Adrenal gland (tissue), 12 donors: ENCODE results near the gene GNAT1. TPM values are rescaled to one million over a fixed set of nuclear protein-coding genes. Genes with fewer than 3 reads are reported as not detected.

ENCODE experiments used
- DNase-seq, 7 donors: peaks; one replicate each; pipeline ENCODE4 v3.0.0-alpha.2; 2019 to 2020
- H3K27ac ChIP-seq, 5 donors: fragments of 200-600 bp; sonication (generic) in 4 of 5; 1 replicate in 3 of 5; 2 replicates in 2 of 5; pipeline versions ENCODE4 v1.5.1 to v1.8.0; 2016 to 2020; ENCODE audit warnings: mild to moderate bottlenecking in 1 of 5
- H3K27me3 ChIP-seq: fragments of 200-600 bp; 2 replicates; pipeline ENCODE4 v1.8.0; 2021
- H3K36me3 ChIP-seq, 2 donors: fragments of 200-600 bp; replicated peaks in 1 of 2; 1 replicate in 1 of 2; 2 replicates in 1 of 2; pipeline versions ENCODE4 v1.5.1 to v1.8.0; 2018 to 2022
- H3K4me1 ChIP-seq, 2 donors: fragments of 200-600 bp; replicated peaks in 1 of 2; 1 replicate in 1 of 2; 2 replicates in 1 of 2; pipeline versions ENCODE4 v1.5.1 to v1.8.0; 2018 to 2021
- H3K4me3 ChIP-seq, 4 donors: fragments of 200-600 bp; sonication (generic) in 3 of 4; one replicate each; pipeline ENCODE4 v1.5.1; 2016 to 2018
- H3K9me3 ChIP-seq, 3 donors: fragments of 200-600 bp; sonication (generic) in 1 of 3; replicated peaks in 1 of 3; 1 replicate in 2 of 3; 2 replicates in 1 of 3; pipeline versions ENCODE4 v1.5.1 to v1.8.0; 2016 to 2021
- POLR2A ChIP-seq, 2 donors: fragments of 450-650 bp; IDR thresholded peaks; one replicate each; pipeline ENCODE4 v1.6.1; 2017; ENCODE audit warnings: antibody characterized with exemption in 2 of 2, mild to moderate bottlenecking in 2 of 2, moderate library complexity in 1 of 2
- WGBS, 4 donors: extraction: QIAGEN DNeasy Blood & Tissue Kit in 2 of 4; methylation state at CpG; one replicate each; pipeline versions ENCODE4 v1.1.5 to v1.1.7; 2013 to 2017; 5-methylcytosine and 5-hydroxymethylcytosine counted together
- intact Hi-C, 2 donors: fragments of 100-400 bp; cut with DNase I; formaldehyde crosslinking; loops; one replicate each; pipeline versions ENCODE4 v1.14.1 to v1.15.0; 2022 to 2023
- polyA plus RNA-seq, 3 donors: library from polyadenylated mRNA; stranded (reverse); fragments of 200-250 nt in 2 of 3; fragments of 350-450 nt in 1 of 3; fragmentation: Illumina TruSeq in 1 of 3; extraction: RNeasy Lipid Tissue Mini Kit (QIAGEN cat#74804) in 1 of 3; gene quantifications; one replicate each; pipeline ENCODE4 v1.2.3, GENCODE V29; 2013 to 2014
- total RNA-seq, 9 donors: library from RNA; depleted of rRNA in 4 of 9; stranded (reverse); fragments of >200 nt in 4 of 9; fragments of 120-200 nt in 1 of 9; fragmentation: NEBNext Ultra II Directional in 1 of 9; extraction: Animal tissue kit (Norgen Biotek cat#: 25700) in 1 of 9; gene quantifications; one replicate each; pipeline versions ENCODE4 v1.1.0 to v1.2.4, GENCODE V29; 2013 to 2023
- TF ChIP-seq, protein P1 (sequence below), 6 experiments: fragments of 450-650 bp in 4 of 6; fragments of 200-600 bp in 2 of 6; sonication (generic) in 1 of 6; IDR thresholded peaks; 1 replicate in 5 of 6; 2 replicates in 1 of 6; pipeline versions ENCODE4 v1.5.1 to v1.8.0; 2016 to 2021; ENCODE audit warnings: antibody characterized with exemption in 6 of 6, mild to moderate bottlenecking in 2 of 6, moderate library complexity in 1 of 6
- donor health status: healthy with polysubstance abuse.
- donor health status: Bipolar disorder and iron deficiency.
- donor health status: DM: yes; HTN: yes; CAD: no.
- donor health status: DM: no; HTN: no; CAD: no.
- donor health status: DM: no; HTN: no; CAD: no.
- donor health status: DM: yes; HTN: yes; CAD: no.

The GNAT1 gene
- total and polyA plus RNA-seq, 12 donors = not detected

DNA sequence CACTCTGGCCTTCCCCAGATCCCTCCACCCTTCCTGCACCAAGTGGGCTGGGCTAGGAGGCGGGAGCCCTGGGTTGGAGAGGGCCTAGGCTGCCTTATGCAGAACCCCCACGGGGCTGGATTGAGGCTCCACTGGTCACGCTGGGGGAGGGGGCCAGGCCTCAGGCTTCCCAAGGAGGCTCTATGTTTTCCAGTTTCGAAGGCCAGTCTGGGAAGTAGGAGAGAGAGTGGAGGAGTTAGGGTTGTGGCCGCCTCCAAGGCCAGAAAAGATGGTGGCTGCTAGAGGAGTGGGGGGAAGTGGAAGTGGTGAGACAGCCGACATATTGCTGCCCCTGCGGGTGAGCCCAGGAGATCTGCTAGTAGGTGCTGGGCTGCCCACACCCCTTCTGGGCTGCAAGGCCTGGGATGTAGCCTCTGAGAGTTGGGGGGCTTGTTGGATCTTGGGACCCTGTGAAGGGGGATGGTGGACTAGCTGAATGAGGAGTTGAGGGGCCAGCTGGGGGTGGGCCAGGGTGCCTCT is 45.8 kb downstream of the GNAT1 start:
- peak overlapping the region; percentile 80 to 96 (median 86) for H3K27ac ChIP-seq
- no peaks in the 10 kb centered on the region for H3K36me3 ChIP-seq
- H3K27me3 ChIP-seq = no peaks in the 10 kb centered on the region
- intact Hi-C loops = no loop called here
- H3K4me1 ChIP-seq = peaks cover 26 to 46% of the 10 kb centered on the region in 2 donors
- peak overlapping the region; percentile 49 to 84 (median 68) for H3K4me3 ChIP-seq
- WGBS, 4 donors = 0 to 3% (median 1%) methylated on average over 6 to 7 of the region's 7 CpGs
- no peak for TF ChIP-seq POLR2A (IDR thresholded peaks at IDR 0.05)
- TF ChIP-seq, protein P1, sequence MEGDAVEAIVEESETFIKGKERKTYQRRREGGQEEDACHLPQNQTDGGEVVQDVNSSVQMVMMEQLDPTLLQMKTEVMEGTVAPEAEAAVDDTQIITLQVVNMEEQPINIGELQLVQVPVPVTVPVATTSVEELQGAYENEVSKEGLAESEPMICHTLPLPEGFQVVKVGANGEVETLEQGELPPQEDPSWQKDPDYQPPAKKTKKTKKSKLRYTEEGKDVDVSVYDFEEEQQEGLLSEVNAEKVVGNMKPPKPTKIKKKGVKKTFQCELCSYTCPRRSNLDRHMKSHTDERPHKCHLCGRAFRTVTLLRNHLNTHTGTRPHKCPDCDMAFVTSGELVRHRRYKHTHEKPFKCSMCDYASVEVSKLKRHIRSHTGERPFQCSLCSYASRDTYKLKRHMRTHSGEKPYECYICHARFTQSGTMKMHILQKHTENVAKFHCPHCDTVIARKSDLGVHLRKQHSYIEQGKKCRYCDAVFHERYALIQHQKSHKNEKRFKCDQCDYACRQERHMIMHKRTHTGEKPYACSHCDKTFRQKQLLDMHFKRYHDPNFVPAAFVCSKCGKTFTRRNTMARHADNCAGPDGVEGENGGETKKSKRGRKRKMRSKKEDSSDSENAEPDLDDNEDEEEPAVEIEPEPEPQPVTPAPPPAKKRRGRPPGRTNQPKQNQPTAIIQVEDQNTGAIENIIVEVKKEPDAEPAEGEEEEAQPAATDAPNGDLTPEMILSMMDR (IDR thresholded peaks at IDR 0.05) = no peak
- peak in 3 of 7 donors; percentile 48 to 66 (median 59) for DNase-seq
- H3K9me3 ChIP-seq = no peaks in the 10 kb centered on the region

DNA sequence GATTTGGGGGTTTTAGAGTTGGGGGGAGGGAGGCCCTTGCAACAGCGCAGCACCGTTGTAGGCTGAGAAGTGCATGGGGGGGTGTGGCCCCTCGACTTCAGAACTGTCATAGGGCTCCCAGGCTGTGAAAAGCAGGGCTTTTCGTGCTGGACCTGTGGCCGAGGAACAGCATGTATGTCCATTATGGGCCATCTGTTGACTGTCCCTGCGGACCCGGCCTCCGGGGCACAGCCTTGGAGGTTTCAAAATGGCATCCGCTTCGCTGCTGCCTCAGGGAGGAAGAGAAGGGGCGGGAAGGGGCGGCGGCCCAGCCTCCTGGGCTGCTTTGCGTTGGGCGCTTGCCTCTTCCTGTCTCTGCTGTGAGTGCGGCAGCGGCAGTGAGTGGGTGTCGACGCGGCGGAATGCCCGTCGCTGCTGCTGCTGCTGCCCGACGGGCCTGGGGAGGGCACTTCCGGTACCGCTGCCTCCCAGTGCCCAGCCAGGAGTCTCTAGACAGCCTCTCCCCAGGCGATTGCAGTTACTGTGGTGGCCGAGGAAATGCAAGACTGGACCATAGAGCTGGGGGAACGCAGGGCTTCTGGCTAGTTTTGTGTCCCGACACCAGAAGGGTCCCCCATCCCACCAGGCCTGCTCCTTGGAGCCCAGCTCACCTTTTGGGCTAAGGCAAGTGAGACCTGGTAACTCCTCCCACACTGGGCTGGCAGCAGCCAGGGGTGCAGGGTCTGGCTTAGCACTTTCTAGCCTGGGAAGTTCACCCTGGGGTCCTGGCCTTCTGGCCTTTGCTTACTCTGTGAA is 46.5 kb downstream of the GNAT1 start:
- peak overlapping the region; percentile 80 to 96 (median 86) for H3K27ac ChIP-seq
- no peaks in the 10 kb centered on the region for H3K9me3 ChIP-seq
- TF ChIP-seq POLR2A (IDR thresholded peaks at IDR 0.05) = peak in 1 of 2 donors; percentile 92
- TF ChIP-seq, protein P1 (IDR thresholded peaks at IDR 0.05) = peak in 1 of 6 experiments; percentile 6
- no peaks in the 10 kb centered on the region for H3K36me3 ChIP-seq
- peak overlapping the region; percentile 16 to 84 (median 68) for H3K4me3 ChIP-seq
- intact Hi-C loops = no loop called here
- peaks cover 26 to 51% of the 10 kb centered on the region in 2 donors for H3K4me1 ChIP-seq
- whole genome bisulfite sequencing, 4 donors = 1 to 4% (median 1%) methylated on average over 5 to 31 of the region's 31 CpGs; no CpG with 5 or more reads in 1 of the 4 donors
- DNase-seq = peak; percentile 75 to 94 (median 89)
- no peaks in the 10 kb centered on the region for H3K27me3 ChIP-seq

DNA sequence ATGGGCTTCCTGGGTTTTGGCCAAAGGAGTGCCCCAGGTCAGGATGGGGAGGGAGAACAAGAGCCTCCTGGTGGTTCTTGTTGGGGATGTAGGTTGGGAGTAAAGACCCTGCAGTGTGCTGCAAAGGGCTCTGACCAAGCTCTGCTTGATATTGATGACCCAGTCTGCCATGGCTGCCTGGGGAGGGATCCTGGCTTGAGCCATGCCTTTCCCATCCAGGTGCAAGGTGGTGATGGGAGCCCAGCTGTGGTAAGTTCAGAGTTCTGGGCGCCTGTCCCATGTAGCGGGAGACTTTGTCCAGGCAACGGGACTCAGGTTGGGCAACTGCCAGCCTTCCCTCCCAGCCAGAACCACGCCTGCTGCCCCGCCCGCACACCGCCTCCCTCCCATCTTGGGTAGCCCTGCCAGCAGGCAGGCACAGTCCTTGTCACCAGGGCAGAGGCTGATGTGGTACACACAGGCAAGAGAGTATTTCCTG is 47.2 kb downstream of the GNAT1 start:
- 2 to 19% (median 15%) methylated on average over 6 to 7 of the region's 7 CpGs; no CpG with 5 or more reads in 1 of the 4 donors for WGBS, 4 donors
- intact Hi-C loops = no loop called here
- no peaks in the 10 kb centered on the region for H3K27me3 ChIP-seq

DNA sequence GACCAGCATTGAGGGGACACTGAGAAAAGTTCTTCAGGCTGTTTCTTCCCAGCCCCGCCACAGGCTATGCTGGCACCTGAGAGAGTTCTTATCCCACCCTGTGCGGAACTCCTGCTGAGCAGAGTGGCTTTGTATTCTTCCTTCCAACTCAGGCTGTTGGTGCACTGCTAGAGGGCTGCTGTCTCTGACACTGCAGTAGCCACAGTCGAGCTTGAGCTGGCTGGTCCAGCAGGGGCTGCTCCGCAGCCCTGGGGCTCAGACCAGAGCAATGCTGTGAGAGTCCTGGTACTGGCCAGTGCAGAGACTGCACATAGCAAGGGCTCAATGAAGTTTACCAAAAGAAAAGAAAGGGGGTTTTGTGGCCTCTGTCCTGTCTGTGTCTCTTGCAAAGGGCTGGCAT is 48.2 kb downstream of the GNAT1 start:
- Histone ChIP-seq H3K27ac (peak overlapping the region in 3 of 5 donors; percentile 52 to 96 (median 86)), H3K4me1 (peaks cover 31 to 68% of the 10 kb centered on the region in 2 donors), H3K27me3 (no peaks in the 10 kb centered on the region), H3K4me3 (no peak overlapping the region), H3K9me3 (no peaks in the 10 kb centered on the region), H3K36me3 (no peaks in the 10 kb centered on the region)
- TF ChIP-seq, protein P1 (IDR thresholded peaks at IDR 0.05) = no peak
- no peak for TF ChIP-seq POLR2A (IDR thresholded peaks at IDR 0.05)
- 70 to 100% (median 81%) methylated on average over 1 to 4 of the region's 4 CpGs for WGBS, 4 donors
- intact Hi-C loops = no loop called here
- no peak for DNase-seq

More for the DNA sequence above, 47.2 kb downstream of the GNAT1 start:
- Histone ChIP-seq H3K27ac (peak overlapping the region; percentile 80 to 96 (median 86)), H3K4me1 (peaks cover 29 to 58% of the 10 kb centered on the region in 2 donors), H3K9me3 (no peaks in the 10 kb centered on the region), H3K36me3 (no peaks in the 10 kb centered on the region), H3K4me3 (peak overlapping the region in 2 of 4 donors; percentile 65 to 71)
- DNase-seq = peak; percentile 89 to 96 (median 95)
- TF ChIP-seq POLR2A (IDR thresholded peaks at IDR 0.05) = no peak
- TF ChIP-seq, protein P1 (IDR thresholded peaks at IDR 0.05) = peak in 1 of 6 experiments; percentile 5
